Smooth muscle cell (in vitro differentiated cells): Measurements from ENCODE around the gene NUMB. TPM values are rescaled to one million over a fixed set of nuclear protein-coding genes. Genes with fewer than 3 reads are reported as not detected.

Experiments used
- DNase-seq: peaks from one replicate; lab custom pipeline; 2025; ENCODE audit not compliant: unreplicated experiment; lab: John Stamatoyannopoulos, UW
- H2AFZ ChIP-seq: fragments of 200-600 bp; sonication (generic); 2 replicates; pipeline ENCODE4 v1.6.0; 2016; ENCODE audit warnings: antibody characterized with exemption, low read depth, mild to moderate bottlenecking
- H3F3A ChIP-seq: fragments of 200-600 bp; sonication (generic); 2 replicates; pipeline ENCODE4 v1.6.0; 2017; ENCODE audit warnings: antibody characterized with exemption, low read depth
- H3K27ac ChIP-seq: fragments of 200-600 bp; sonication (generic); 2 replicates; pipeline ENCODE4 v1.5.1; 2016; ENCODE audit warnings: low read depth, mild to moderate bottlenecking
- H3K27me3 ChIP-seq: fragments of 200-600 bp; sonication (generic); 2 replicates; pipeline ENCODE4 v1.6.1; 2016; ENCODE audit warnings: low read depth, mild to moderate bottlenecking
- H3K36me3 ChIP-seq: fragments of 200-600 bp; sonication (generic); 2 replicates; pipeline ENCODE4 v1.5.1; 2016; ENCODE audit warnings: low read depth
- H3K4me1 ChIP-seq: fragments of 200-600 bp; sonication (generic); 2 replicates; pipeline ENCODE4 v1.5.1; 2016; ENCODE audit warnings: low read depth
- H3K4me2 ChIP-seq: fragments of 200-600 bp; sonication (generic); 2 replicates; pipeline ENCODE4 v1.6.0; 2016; ENCODE audit warnings: mild to moderate bottlenecking
- H3K4me3 ChIP-seq: fragments of 200-600 bp; sonication (generic); 2 replicates; pipeline ENCODE4 v1.5.1; 2016; ENCODE audit warnings: mild to moderate bottlenecking
- H3K79me2 ChIP-seq: fragments of 200-600 bp; sonication (generic); 2 replicates; pipeline ENCODE4 v1.6.0; 2016; ENCODE audit warnings: low read depth, mild to moderate bottlenecking
- H3K9ac ChIP-seq: fragments of 200-600 bp; sonication (generic); 2 replicates; pipeline ENCODE4 v1.6.0; 2016; ENCODE audit warnings: low read depth
- H3K9me3 ChIP-seq: fragments of 200-600 bp; sonication (generic); replicated peaks from 2 replicates; pipeline ENCODE4 v1.5.1; 2016; ENCODE audit warnings: low read depth
- H4K20me1 ChIP-seq: fragments of 200-600 bp; sonication (generic); 2 replicates; pipeline ENCODE4 v1.6.0; 2016; ENCODE audit warnings: low read depth
- WGBS: methylation state at CpG from one replicate; pipeline ENCODE4 v1.1.7; 2016; ENCODE audit warnings: low lambda C conversion rate; 5-methylcytosine and 5-hydroxymethylcytosine counted together
- polyA plus RNA-seq: library from polyadenylated mRNA; unstranded; fragments of >200 nt; fragmentation: Nextera tagmentation; extraction: Ambion mirVana; gene quantifications from 2 replicates; pipeline ENCODE4 v1.2.1, GENCODE V29; 2016
- total RNA-seq: library from RNA; depleted of rRNA; stranded (reverse); fragments of >200 nt; gene quantifications from 2 replicates; pipeline ENCODE4 v1.2.3, GENCODE V29; 2014
- TF ChIP-seq, protein P1 (sequence below): fragments of 200-600 bp; sonication (generic); IDR thresholded peaks from 2 replicates; pipeline ENCODE4 v1.5.1; 2017; ENCODE audit warnings: borderline replicate concordance, mild to moderate bottlenecking, antibody characterized with exemption; ENCODE audit not compliant: insufficient read depth, poor library complexity, severe bottlenecking

NUMB gene
- total and polyA plus RNA-seq, 2 experiments from 2014 or later = 34.5 to 57.4 TPM

DNA sequence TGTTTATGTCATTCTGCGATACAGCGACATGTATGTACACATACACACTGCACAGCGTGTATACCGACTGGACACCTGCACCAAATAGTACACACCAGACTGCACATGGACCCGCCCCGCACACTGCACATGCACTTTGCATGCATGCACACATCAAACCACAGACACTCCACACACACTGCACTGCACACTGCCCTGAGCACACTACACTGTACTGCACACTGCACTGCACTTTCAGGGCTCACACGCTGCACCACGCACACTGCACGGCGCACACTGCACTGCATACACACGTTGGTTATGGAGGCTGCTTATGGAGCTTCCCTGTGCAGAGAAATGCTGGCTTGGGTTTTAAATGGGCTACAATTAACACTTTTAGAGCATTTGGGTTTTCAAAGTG, 219.4 kb downstream of the NUMB start:
- Histone ChIP-seq H3K36me3 (no peaks in the 10 kb centered on the region), H3K4me2 (peak overlapping the region; percentile 89), H3K4me3 (peak overlapping the region; percentile 44), H3K27ac (no peak overlapping the region), H2AFZ (no peak overlapping the region), H3F3A (no peaks in the 10 kb centered on the region), H3K4me1 (peaks cover 43% of the 10 kb centered on the region), H3K79me2 (no peaks in the 10 kb centered on the region), H3K9ac (no peak overlapping the region), H3K27me3 (peaks cover 74% of the 10 kb centered on the region), H3K9me3 (no peaks in the 10 kb centered on the region), H4K20me1 (no peaks in the 10 kb centered on the region)
- DNase-seq = no peak
- WGBS = 86% methylated on average over 11 of the region's 11 CpGs
- TF ChIP-seq, protein P1, sequence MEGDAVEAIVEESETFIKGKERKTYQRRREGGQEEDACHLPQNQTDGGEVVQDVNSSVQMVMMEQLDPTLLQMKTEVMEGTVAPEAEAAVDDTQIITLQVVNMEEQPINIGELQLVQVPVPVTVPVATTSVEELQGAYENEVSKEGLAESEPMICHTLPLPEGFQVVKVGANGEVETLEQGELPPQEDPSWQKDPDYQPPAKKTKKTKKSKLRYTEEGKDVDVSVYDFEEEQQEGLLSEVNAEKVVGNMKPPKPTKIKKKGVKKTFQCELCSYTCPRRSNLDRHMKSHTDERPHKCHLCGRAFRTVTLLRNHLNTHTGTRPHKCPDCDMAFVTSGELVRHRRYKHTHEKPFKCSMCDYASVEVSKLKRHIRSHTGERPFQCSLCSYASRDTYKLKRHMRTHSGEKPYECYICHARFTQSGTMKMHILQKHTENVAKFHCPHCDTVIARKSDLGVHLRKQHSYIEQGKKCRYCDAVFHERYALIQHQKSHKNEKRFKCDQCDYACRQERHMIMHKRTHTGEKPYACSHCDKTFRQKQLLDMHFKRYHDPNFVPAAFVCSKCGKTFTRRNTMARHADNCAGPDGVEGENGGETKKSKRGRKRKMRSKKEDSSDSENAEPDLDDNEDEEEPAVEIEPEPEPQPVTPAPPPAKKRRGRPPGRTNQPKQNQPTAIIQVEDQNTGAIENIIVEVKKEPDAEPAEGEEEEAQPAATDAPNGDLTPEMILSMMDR = no peak

DNA sequence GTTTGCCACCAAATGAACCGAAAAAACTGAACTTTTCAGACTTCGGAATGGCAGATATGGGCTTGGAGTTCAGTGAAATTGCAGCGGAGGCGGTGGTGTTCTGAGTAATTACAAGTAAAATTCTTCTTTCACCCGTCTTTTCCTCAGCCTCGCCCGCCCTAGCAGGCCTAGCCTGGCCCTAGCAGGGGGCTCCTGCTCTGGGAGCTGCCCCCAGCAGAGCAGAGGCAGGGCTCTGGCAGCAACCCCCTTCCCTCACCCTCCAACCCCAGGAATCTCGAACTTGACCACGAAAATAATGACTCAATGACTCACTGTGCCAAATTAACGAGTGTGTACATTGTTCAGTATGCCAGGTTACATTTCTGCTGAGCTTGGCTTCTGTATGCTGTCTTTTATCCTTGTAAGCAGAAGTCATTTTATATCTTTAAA, 219.9 kb downstream of the NUMB start:
- Histone ChIP-seq H3F3A (no peaks in the 10 kb centered on the region), H3K27me3 (peaks cover 79% of the 10 kb centered on the region), H3K9me3 (no peaks in the 10 kb centered on the region), H3K4me2 (peak overlapping the region; percentile 89), H3K4me1 (peaks cover 43% of the 10 kb centered on the region), H3K79me2 (no peaks in the 10 kb centered on the region), H3K36me3 (no peaks in the 10 kb centered on the region), H3K4me3 (peak overlapping the region; percentile 44), H2AFZ (no peak overlapping the region), H4K20me1 (no peaks in the 10 kb centered on the region), H3K9ac (no peak overlapping the region), H3K27ac (no peak overlapping the region)
- WGBS = 5% methylated on average over 10 of the region's 10 CpGs
- no peak for DNase-seq
- TF ChIP-seq, protein P1 = no peak

- Histone ChIP-seq H3K36me3 (no peaks in the 10 kb centered on the region), H3K79me2 (no peaks in the 10 kb centered on the region), H3K4me3 (peak overlapping the region; percentile 44), H3K9ac (no peak overlapping the region), H3F3A (no peaks in the 10 kb centered on the region), H4K20me1 (no peaks in the 10 kb centered on the region), H3K4me1 (peaks cover 43% of the 10 kb centered on the region), H3K9me3 (no peaks in the 10 kb centered on the region), H2AFZ (no peak overlapping the region), H3K27me3 (peaks cover 84% of the 10 kb centered on the region), H3K27ac (no peak overlapping the region), H3K4me2 (peak overlapping the region; percentile 89)
- TF ChIP-seq, protein P1 = no peak
- 3% methylated on average over 47 of the region's 73 CpGs for WGBS
- no peak for DNase-seq
Observed at GRCh38 chr14:73237786-73238423, 220.4 kb downstream of the NUMB start.
